K562 (cell line): ENCODE measurements around the gene DUSP9. TPM values are rescaled to one million over a fixed set of nuclear protein-coding genes. Genes with fewer than 3 reads are reported as not detected.

Experiments used
- ATAC-seq: fragments of 200-7000 bp; cut with Tn5 transposase; 3 replicates; pipeline ENCODE4 v1.9.1; 2020; ENCODE audit warnings: moderate library complexity
- BruUV-seq: library from RNA; stranded (reverse); fragments of 400-500 nt; replicated peaks from 2 replicates; lab custom pipeline; 2021; lab: Mats Ljungman, UMichigan
- CTCF ChIA-PET: fragments of 300-600 bp; formaldehyde crosslinking; extraction: SDS; loops from one replicate; lab custom pipeline; 2021; ENCODE audit warnings: low intra/inter-chr PET ratio; lab: Yijun Ruan, JAX
- POLR2A ChIA-PET: fragments of 300-600, 350-650 bp; sonication (Branson Sonifier 250); formaldehyde crosslinking; extraction: SDS; loops from one replicate; lab custom pipeline; 2021; ENCODE audit warnings: antibody characterized with exemption, inconsistent platforms; lab: Yijun Ruan, JAX
- DNase-seq, 4 experiments: peaks; one replicate each; pipeline versions ENCODE4 v3.0.0 to v3.0.0-alpha.2; 2011 to 2018; ENCODE audit warnings: low spot score in 3 of 4, mixed read lengths in 3 of 4; ENCODE audit errors: extremely low read depth in 1 of 4
- FAIRE-seq: peaks from 2 replicates; lab custom pipeline; 2011; peaks lifted over from hg19 to GRCh38; lab: Jason Lieb, UNC
- H2AFZ ChIP-seq: 2 replicates; pipeline ENCODE4 v1.6.0; 2011; ENCODE audit warnings: low read depth, low read length, control low read depth, inconsistent platforms
- H3K27ac ChIP-seq: fragments of 200-600 bp; 3 replicates; pipeline ENCODE4 v1.8.0; 2011; ENCODE audit warnings: low read depth, mild to moderate bottlenecking, control low read depth, inconsistent platforms, low read length, moderate library complexity, mixed read lengths; ENCODE audit errors: extremely low read depth
- H3K27me3 ChIP-seq, 2 experiments: fragments of 300-600 bp in 1 of 2; 2 replicates in 1 of 2; 3 replicates in 1 of 2; pipeline versions ENCODE4 v1.6.0 to v1.8.0; 2011; ENCODE audit warnings: inconsistent platforms in 2 of 2, low read length in 2 of 2, mild to moderate bottlenecking in 1 of 2, mixed read lengths in 1 of 2, moderate library complexity in 1 of 2; ENCODE audit not compliant: control insufficient read depth in 2 of 2, insufficient read depth in 2 of 2
- H3K36me3 ChIP-seq: fragments of 300-600 bp; 3 replicates; pipeline ENCODE4 v1.8.0; 2011; ENCODE audit warnings: mild to moderate bottlenecking, low read length, inconsistent platforms; ENCODE audit not compliant: control insufficient read depth, insufficient read depth
- H3K4me1 ChIP-seq, 2 experiments: fragments of 200-600 bp in 1 of 2; replicated peaks in 1 of 2; 2 replicates in 1 of 2; 3 replicates in 1 of 2; pipeline versions ENCODE4 v1.5.1 to v1.8.0; 2011; ENCODE audit warnings: inconsistent platforms in 2 of 2, low read length in 2 of 2, mild to moderate bottlenecking in 1 of 2, mixed read lengths in 1 of 2, moderate library complexity in 1 of 2; ENCODE audit not compliant: control insufficient read depth in 2 of 2, insufficient read depth in 2 of 2
- H3K4me2 ChIP-seq: 2 replicates; pipeline ENCODE4 v1.6.1; 2011; ENCODE audit warnings: low read length, control low read depth, inconsistent platforms, mixed read lengths; ENCODE audit not compliant: insufficient read depth
- H3K4me3 ChIP-seq: fragments of 200-600 bp; sonication (generic), shearing (Covaris generic); 2 replicates; pipeline ENCODE4 v1.5.1; 2016; ENCODE audit warnings: control low read depth, inconsistent platforms
- H3K79me2 ChIP-seq: fragments of 200-600 bp; 3 replicates; pipeline ENCODE4 v1.8.0; 2011; ENCODE audit warnings: low read length, inconsistent platforms; ENCODE audit not compliant: control insufficient read depth, insufficient read depth
- H3K9ac ChIP-seq, 2 experiments: 2 replicates each; pipeline versions ENCODE4 v1.6.0 to v1.6.1; 2011; ENCODE audit warnings: low read depth in 2 of 2, low read length in 2 of 2, control low read depth in 1 of 2, inconsistent platforms in 1 of 2, mild to moderate bottlenecking in 1 of 2, mixed read lengths in 1 of 2; ENCODE audit not compliant: insufficient read depth in 1 of 2
- H3K9me1 ChIP-seq: one replicate; pipeline ENCODE4 v1.6.0; 2011; ENCODE audit warnings: inconsistent platforms, mild to moderate bottlenecking, low read length, moderate library complexity; ENCODE audit not compliant: control insufficient read depth, insufficient read depth
- H3K9me3 ChIP-seq: replicated peaks from 2 replicates; pipeline ENCODE4 v1.5.1; 2011; ENCODE audit warnings: low read depth, low read length, inconsistent platforms; ENCODE audit not compliant: control insufficient read depth, insufficient read depth
- H4K20me1 ChIP-seq: replicated peaks from 2 replicates; pipeline ENCODE4 v1.6.1; 2011; ENCODE audit warnings: low read length, inconsistent platforms, mixed read lengths; ENCODE audit not compliant: control insufficient read depth, insufficient read depth
- CCNT2 ChIP-seq: IDR thresholded peaks from 2 replicates; pipeline ENCODE4 v1.6.1; 2011; ENCODE audit warnings: borderline replicate concordance, low read depth, mild to moderate bottlenecking, moderate library complexity, mixed read lengths, low read length; ENCODE audit not compliant: insufficient read length; ENCODE audit errors: extremely low read depth
- CEBPG ChIP-seq, 3 experiments: fragments of 200-800 bp in 1 of 3; sonication (Bioruptor generic) in 1 of 3; sonication (generic) in 1 of 3; formaldehyde crosslinking in 1 of 3; IDR thresholded peaks in 2 of 3; conservative IDR thresholded peaks in 1 of 3; 2 replicates each; pipeline versions ENCODE4 v1.6.1 to v1.8.0; 2016 to 2022; ENCODE audit warnings: missing compliant biosample characterization in 2 of 3, missing genetic modification characterization in 2 of 3, mild to moderate bottlenecking in 1 of 3, missing genetic modification reagents in 1 of 3
- CTCFL ChIP-seq: IDR thresholded peaks from 2 replicates; pipeline ENCODE4 v1.6.1; 2011; ENCODE audit warnings: borderline replicate concordance, low read depth, mild to moderate bottlenecking, moderate library complexity, low read length; ENCODE audit not compliant: insufficient read depth, poor library complexity, severe bottlenecking
- CXXC5 ChIP-seq: fragments of 250-450 bp; sonication (Bioruptor Pico); IDR thresholded peaks from 2 replicates; pipeline ENCODE4 v1.8.0; 2022; ENCODE audit warnings: inconsistent platforms, mild to moderate bottlenecking, moderate library complexity
- L3MBTL2 ChIP-seq: fragments of 450-650 bp; IDR thresholded peaks from 2 replicates; pipeline ENCODE4 v1.6.1; 2016; ENCODE audit warnings: mild to moderate bottlenecking, moderate library complexity
- MAX ChIP-seq: sonication (generic); formaldehyde crosslinking; IDR thresholded peaks from 2 replicates; pipeline ENCODE4 v1.9.0; 2022; ENCODE audit warnings: mild to moderate bottlenecking, missing genetic modification reagents
- MCM7 ChIP-seq, 2 experiments: fragments of 450-650 bp; IDR thresholded peaks; 2 replicates each; pipeline ENCODE4 v1.6.1; 2016 to 2018
- PHF20 ChIP-seq: fragments of 450-650 bp; IDR thresholded peaks from 2 replicates; pipeline ENCODE4 v1.6.1; 2018; ENCODE audit not compliant: partially characterized antibody
- RAD21 ChIP-seq, 2 experiments: fragments of 250-450 bp in 1 of 2; fragments of 450-650 bp in 1 of 2; sonication (Bioruptor Pico) in 1 of 2; formaldehyde crosslinking in 1 of 2; IDR thresholded peaks in 1 of 2; conservative IDR thresholded peaks in 1 of 2; 2 replicates each; pipeline versions ENCODE4 v1.4.0 to v1.8.0; 2020 to 2022; ENCODE audit warnings: mild to moderate bottlenecking in 2 of 2, moderate library complexity in 1 of 2
- RBFOX2 ChIP-seq: fragments of 200-400 bp; formaldehyde crosslinking; IDR thresholded peaks from 2 replicates; pipeline ENCODE4 v1.6.1; 2017; ENCODE audit warnings: low read depth, mild to moderate bottlenecking, low read length, moderate library complexity
- SMARCA4 ChIP-seq: fragments of 450-650 bp; IDR thresholded peaks from 2 replicates; pipeline ENCODE4 v1.6.1; 2016
- TEAD4 ChIP-seq, 2 experiments: sonication (generic) in 1 of 2; formaldehyde crosslinking in 1 of 2; IDR thresholded peaks; 2 replicates each; pipeline versions ENCODE4 v1.6.1 to v1.8.0; 2012 to 2022; ENCODE audit warnings: borderline replicate concordance in 1 of 2, inconsistent platforms in 1 of 2, low read length in 1 of 2, mild to moderate bottlenecking in 1 of 2, missing genetic modification reagents in 1 of 2
- USF2 ChIP-seq: sonication (generic); formaldehyde crosslinking; IDR thresholded peaks from 2 replicates; pipeline ENCODE4 v1.5.0; 2020; ENCODE audit warnings: missing genetic modification reagents
- XRCC3 ChIP-seq: fragments of 450-650 bp; IDR thresholded peaks from 2 replicates; pipeline ENCODE4 v1.6.1; 2017; ENCODE audit warnings: mild to moderate bottlenecking, moderate library complexity
- ZBTB1 ChIP-seq: sonication (generic); formaldehyde crosslinking; IDR thresholded peaks from 2 replicates; pipeline ENCODE4 v1.8.1; 2023; ENCODE audit warnings: missing genetic modification reagents, low read depth, mild to moderate bottlenecking, borderline replicate concordance
- ZKSCAN1 ChIP-seq: fragments of 150-350 bp; IDR thresholded peaks from 2 replicates; pipeline ENCODE4 v1.6.1; 2016; ENCODE audit warnings: low read depth, low read length
- WGBS: fragments of 100-300 bp; shearing (Covaris generic); methylation state at CpG from one replicate; pipeline ENCODE4 v1.1.6; 2016; ENCODE audit warnings: low coverage, mixed read lengths; ENCODE audit not compliant: insufficient coverage; ENCODE audit errors: missing lambda C conversion rate; 5-methylcytosine and 5-hydroxymethylcytosine counted together
- in situ Hi-C: fragments of 300-500 bp; cut with MboI; formaldehyde crosslinking; loops from 4 replicates; pipeline ENCODE4 v1.15.0; 2018; ENCODE audit warnings: inconsistent platforms, mixed read lengths
- intact Hi-C: fragments of 100-400 bp; cut with micrococcal nuclease; formaldehyde crosslinking; loops from 2 replicates; pipeline ENCODE4 v1.14.2; 2022
- polyA plus RNA-seq, 8 experiments: library from polyadenylated mRNA; depleted of rRNA in 4 of 8; stranded (reverse) in 5 of 8; unstranded in 3 of 8; fragments of >200 nt; fragmentation: Nextera tagmentation in 2 of 8; fragmentation: Illumina TruSeq in 1 of 8; extraction: Ambion mirVana in 2 of 8; extraction: Trizol in 1 of 8; gene quantifications; 2 replicates each; pipeline versions ENCODE4 v1.2.1 to v1.2.3, GENCODE V29; 2011 to 2014; ENCODE audit warnings: inconsistent platforms in 1 of 8, missing spikeins in 1 of 8
- total RNA-seq, 7 experiments: library from RNA; depleted of rRNA in 6 of 7; stranded (reverse); fragments of >200 nt in 6 of 7; fragmentation: Illumina TruSeq in 2 of 7; extraction: Trizol in 2 of 7; gene quantifications; 2 replicates each; pipeline versions ENCODE4 v1.2.1 to v1.2.3, GENCODE V29; 2011 to 2021; ENCODE audit warnings: low replicate concordance in 1 of 7

The DUSP9 gene
- total and polyA plus RNA-seq, 9 of the 15 experiments (the other 6 are each of a cell fraction or from before 2014, with no cell fraction given): 0.11 to 14.1 (median 5.5) TPM

GRCh38 chrX:153643431-153644351, 3.3 kb upstream of the DUSP9 start:
- ATAC-seq (peak; percentile 46; the same call in 2 of the 3 replicates), FAIRE-seq (no peak), DNase-seq (peak; percentile 61 to 78 (median 74))
- POLR2A ChIA-PET: interaction anchor here (0.6 to 0.7 kb wide), 2 partner anchors 49 to 58 kb away, joined by 3 read pairs; no protein-coding TSS in a partner anchor
- WGBS: 13% methylated on average over 27 of the region's 84 CpGs
- no peak overlapping the region for H3K27ac ChIP-seq
- H2AFZ ChIP-seq: peak overlapping the region; percentile 94
- in situ Hi-C loops: no loop called here
- intact Hi-C loops: no loop called here
- H3K4me3 ChIP-seq: peak overlapping the region; percentile 19
- BruUV-seq: no TSS peak
- H3K27me3 ChIP-seq: peaks cover 0 to 6% of the 10 kb centered on the region in 2 experiments; a peak in 1 of 5 replicates
- no peaks in the 10 kb centered on the region for H4K20me1 ChIP-seq
- no peaks in the 10 kb centered on the region for H3K36me3 ChIP-seq
- peak overlapping the region; percentile 60 for H3K4me2 ChIP-seq
- CTCF ChIA-PET: interaction anchor here (0.5 to 1.2 kb wide), 2 partner anchors 23 to 311 kb away, joined by 3 to 5 read pairs; no protein-coding TSS in a partner anchor
- H3K4me1 ChIP-seq: peaks cover 7 to 74% of the 10 kb centered on the region in 2 experiments; a peak in 3 of 5 replicates
- H3K79me2 ChIP-seq: no peaks in the 10 kb centered on the region
- peak overlapping the region; percentile 30 to 74; a peak in 3 of 4 replicates for H3K9ac ChIP-seq
- H3K9me1 ChIP-seq: no peaks in the 10 kb centered on the region
- H3K9me3 ChIP-seq: no peaks in the 10 kb centered on the region
- TF ChIP-seq CCNT2 (peak; percentile 31), L3MBTL2 (peak; percentile 76), RAD21 (CRISPR knock-in tag; conservative IDR thresholded peaks at IDR 0.05 in 1 of 2, IDR thresholded peaks at IDR 0.05 in 1 of 2) (0 out of 4 replicates have a peak, but pooled peaks of 1 of the 2 experiments have one; percentile 5), MAX (CRISPR knock-in tag) (peak; percentile 77), PHF20 (no peak), XRCC3 (no peak), CEBPG (CRISPR knock-in tag; IDR thresholded peaks at IDR 0.05) (no peak), CEBPG (tag; conservative IDR thresholded peaks at IDR 0.05 in 1 of 2, IDR thresholded peaks at IDR 0.05 in 1 of 2) (no peak), USF2 (CRISPR knock-in tag) (peak; percentile 4; the same call in 1 of the 2 replicates), ZBTB1 (0 out of 2 replicates have a peak, but pooled peaks have one; percentile 24), CXXC5 (peak; percentile 44; the same call in 1 of the 2 replicates), SMARCA4 (no peak), TEAD4 (IDR thresholded peaks at IDR 0.05; ENCODE audit: low read length) (no peak), TEAD4 (CRISPR knock-in tag; IDR thresholded peaks at IDR 0.05; ENCODE audit: borderline replicate concordance) (peak; percentile 31; the same call in 1 of the 2 replicates), ZKSCAN1 (peak; percentile 65; the same call in 1 of the 2 replicates), RBFOX2 (peak; percentile 33), CTCFL (peak; percentile 54), MCM7 (IDR thresholded peaks at IDR 0.05) (no peak)
